Tibial nerve (tissue), 4 donors: Measurements from ENCODE around the gene ARHGAP15. TPM values are rescaled to one million over a fixed set of nuclear protein-coding genes. Genes with fewer than 3 reads are reported as not detected.

Source experiments
- DNase-seq, 2 donors: peaks; one replicate each; pipeline ENCODE4 v3.0.0-alpha.2; 2019; ENCODE audit warnings: low spot score in 2 of 2
- H3K27ac ChIP-seq, 4 donors: fragments of 200-600 bp; sonication (generic) in 3 of 4; one replicate each; pipeline ENCODE4 v1.5.1; 2017 to 2019; ENCODE audit warnings: mild to moderate bottlenecking in 1 of 4
- H3K27me3 ChIP-seq, 2 donors: fragments of 200-600 bp; sonication (generic) in 1 of 2; one replicate each; pipeline versions ENCODE4 v1.5.1 to v1.6.0; 2017 to 2019
- H3K36me3 ChIP-seq, 3 donors: fragments of 200-600 bp; sonication (generic); one replicate each; pipeline ENCODE4 v1.5.1; 2018 to 2019
- H3K4me1 ChIP-seq, 4 donors: fragments of 200-600 bp; sonication (generic) in 3 of 4; one replicate each; pipeline ENCODE4 v1.5.1; 2017 to 2019
- H3K4me3 ChIP-seq, 4 donors: fragments of 200-600 bp; sonication (generic) in 3 of 4; one replicate each; pipeline ENCODE4 v1.5.1; 2017 to 2019; ENCODE audit warnings: mild to moderate bottlenecking in 1 of 4, moderate library complexity in 1 of 4
- H3K9me3 ChIP-seq, 4 donors: fragments of 200-600 bp; sonication (generic) in 3 of 4; one replicate each; pipeline ENCODE4 v1.5.1; 2017 to 2019
- CTCF ChIP-seq, 5 experiments: fragments of 200-600 bp in 3 of 5; fragments of 450-650 bp in 2 of 5; sonication (generic) in 3 of 5; IDR thresholded peaks; one replicate each; pipeline ENCODE4 v1.5.1; 2016 to 2019; ENCODE audit warnings: antibody characterized with exemption in 5 of 5, mild to moderate bottlenecking in 3 of 5, moderate library complexity in 2 of 5
- EP300 ChIP-seq, 2 donors: sonication (generic); formaldehyde crosslinking; IDR thresholded peaks; one replicate each; pipeline ENCODE4 v1.6.1; 2017; ENCODE audit warnings: antibody characterized with exemption in 2 of 2, mild to moderate bottlenecking in 1 of 2
- POLR2A ChIP-seq, 2 donors: fragments of 450-650 bp; IDR thresholded peaks; one replicate each; pipeline ENCODE4 v1.6.1; 2017; ENCODE audit warnings: antibody characterized with exemption in 2 of 2, mild to moderate bottlenecking in 2 of 2, moderate library complexity in 2 of 2
- WGBS, 2 donors: methylation state at CpG; one replicate each; pipeline ENCODE4 v1.1.5; 2018; 5-methylcytosine and 5-hydroxymethylcytosine counted together
- total RNA-seq, 4 donors: library from RNA; depleted of rRNA; stranded (reverse); fragments of >200 nt; gene quantifications; one replicate each; pipeline ENCODE4 v1.1.0, GENCODE V29; 2016

The ARHGAP15 gene
- total RNA-seq, 4 donors from 2014 or later: 22.6 to 47.4 (median 35.9) TPM

GRCh38 chr2:143382573-143382972 lies 253.4 kb downstream of the ARHGAP15 start:
- H3K27ac ChIP-seq: no peak overlapping the region
- no peak for TF ChIP-seq EP300 (IDR thresholded peaks at IDR 0.05)
- TF ChIP-seq CTCF (IDR thresholded peaks at IDR 0.05): no peak
- no peak for TF ChIP-seq POLR2A (IDR thresholded peaks at IDR 0.05)
- no peak for DNase-seq
- H3K36me3 ChIP-seq: no peaks in the 10 kb centered on the region
- no peaks in the 10 kb centered on the region for H3K4me1 ChIP-seq
- no peaks in the 10 kb centered on the region for H3K9me3 ChIP-seq
- no peak overlapping the region for H3K4me3 ChIP-seq
- WGBS, 2 donors: 89 to 93% methylated on average over 8 of the region's 8 CpGs
- H3K27me3 ChIP-seq: no peaks in the 10 kb centered on the region

- H3K27me3 ChIP-seq: no peaks in the 10 kb centered on the region
Observed at GRCh38 chr2:143383016-143383415, 253.8 kb downstream of the ARHGAP15 start.

GRCh38 chr2:143384111-143384510 lies 254.9 kb downstream of the ARHGAP15 start:
- Histone ChIP-seq H3K9me3 (no peaks in the 10 kb centered on the region), H3K4me3 (no peak overlapping the region), H3K4me1 (no peaks in the 10 kb centered on the region), H3K27me3 (no peaks in the 10 kb centered on the region), H3K27ac (no peak overlapping the region), H3K36me3 (no peaks in the 10 kb centered on the region)
- WGBS, 2 donors: 91 to 94% methylated on average over 6 of the region's 6 CpGs
- TF ChIP-seq CTCF (IDR thresholded peaks at IDR 0.05) (no peak), POLR2A (IDR thresholded peaks at IDR 0.05) (no peak), EP300 (IDR thresholded peaks at IDR 0.05) (no peak)
- DNase-seq: no peak

More at GRCh38 chr2:143383016-143383415, 253.8 kb downstream of the ARHGAP15 start:
- Histone ChIP-seq H3K36me3 (no peaks in the 10 kb centered on the region), H3K4me3 (no peak overlapping the region), H3K9me3 (no peaks in the 10 kb centered on the region), H3K4me1 (no peaks in the 10 kb centered on the region), H3K27ac (no peak overlapping the region)
- no peak for DNase-seq
- no peak for TF ChIP-seq EP300 (IDR thresholded peaks at IDR 0.05)
- TF ChIP-seq POLR2A (IDR thresholded peaks at IDR 0.05): no peak
- no peak for TF ChIP-seq CTCF (IDR thresholded peaks at IDR 0.05)
- 90 to 95% methylated on average over 2 of the region's 2 CpGs for WGBS, 2 donors

- WGBS, 2 donors: 92 to 93% methylated on average over 6 of the region's 6 CpGs
- no peak for TF ChIP-seq EP300 (IDR thresholded peaks at IDR 0.05)
- TF ChIP-seq CTCF (IDR thresholded peaks at IDR 0.05): no peak
- no peak for TF ChIP-seq POLR2A (IDR thresholded peaks at IDR 0.05)
- no peaks in the 10 kb centered on the region for H3K27me3 ChIP-seq
- no peaks in the 10 kb centered on the region for H3K9me3 ChIP-seq
- no peak overlapping the region for H3K27ac ChIP-seq
- DNase-seq: no peak
- H3K36me3 ChIP-seq: no peaks in the 10 kb centered on the region
- no peaks in the 10 kb centered on the region for H3K4me1 ChIP-seq
- no peak overlapping the region for H3K4me3 ChIP-seq
Observed at GRCh38 chr2:143390171-143390570, 261.0 kb downstream of the ARHGAP15 start.

- DNase-seq: no peak
- Histone ChIP-seq H3K27me3 (no peaks in the 10 kb centered on the region), H3K36me3 (no peaks in the 10 kb centered on the region), H3K27ac (no peak overlapping the region), H3K4me3 (no peak overlapping the region), H3K4me1 (no peaks in the 10 kb centered on the region), H3K9me3 (no peaks in the 10 kb centered on the region)
- TF ChIP-seq EP300 (IDR thresholded peaks at IDR 0.05) (no peak), CTCF (IDR thresholded peaks at IDR 0.05) (no peak)
Observed at GRCh38 chr2:143392358-143392757, 263.1 kb downstream of the ARHGAP15 start.
